Measurements from ENCODE around the gene HNRNPA1. TPM values are rescaled to one million over a fixed set of nuclear protein-coding genes. Genes with fewer than 3 reads are reported as not detected.

HNRNPA1 gene
- total and polyA plus RNA-seq, 9 of the 15 experiments (the other 6 are each of a cell fraction or from before 2014, with no cell fraction given), result 1,166 to 2,703 (median 1,815) TPM

DNA sequence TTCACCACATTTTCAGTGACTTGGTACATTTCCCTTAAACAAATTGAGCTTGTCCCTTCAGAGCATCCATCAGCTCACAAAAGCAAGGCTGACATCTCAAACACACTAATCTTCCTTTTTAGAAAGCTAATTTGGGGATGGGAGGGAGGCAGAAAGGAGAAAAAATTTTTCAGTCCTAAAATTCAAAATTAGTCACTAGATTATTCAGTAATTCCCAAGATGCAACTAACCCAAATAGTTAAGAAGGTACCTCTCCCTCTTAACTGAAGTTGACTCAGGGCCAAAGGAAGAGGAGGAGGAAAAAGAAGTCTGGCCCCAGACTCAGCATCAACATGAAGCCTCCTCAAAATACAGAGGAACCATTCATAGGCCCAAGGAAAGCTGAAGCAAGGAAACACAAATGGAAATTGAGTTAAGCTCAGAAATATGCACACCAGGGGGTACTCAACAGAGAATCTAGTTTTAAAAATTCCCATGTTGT, 22.3 kb upstream of the HNRNPA1 start:
- H3K4me3 ChIP-seq, result peak overlapping the region; percentile 38; the same call in 1 of the 2 replicates
- no peaks in the 10 kb centered on the region for H3K9me3 ChIP-seq (replicated peaks; ENCODE audit: control insufficient read depth, insufficient read depth, low read depth, low read length)
- peaks cover 24 to 38% of the 10 kb centered on the region in 2 experiments for H3K4me1 ChIP-seq (replicated peaks in 1 of 2; ENCODE audit: control insufficient read depth in 2 of 2, insufficient read depth in 2 of 2, low read length in 2 of 2)
- peaks cover 75% of the 10 kb centered on the region for H3K79me2 ChIP-seq (ENCODE audit: control insufficient read depth, insufficient read depth, low read length)
- POLR2A ChIA-PET, result interaction anchor here (0.7 to 2.5 kb wide), 8 partner anchors 12 to 100 kb away, joined by 3 to 20 read pairs (median 6); partner anchors contain the start of genes CBX5 and HNRNPA1
- H3K9me1 ChIP-seq (ENCODE audit: control insufficient read depth, insufficient read depth, low read length), result no peaks in the 10 kb centered on the region
- intact Hi-C loops (cut with micrococcal nuclease), result no loop called here
- no peak overlapping the region for H2AFZ ChIP-seq (ENCODE audit: low read depth, low read length)
- FAIRE-seq, result no peak
- peak overlapping the region; percentile 47 for H3K4me2 ChIP-seq (ENCODE audit: insufficient read depth, low read length)
- H4K20me1 ChIP-seq (replicated peaks; ENCODE audit: control insufficient read depth, insufficient read depth, low read length), result no peaks in the 10 kb centered on the region
- no TSS peak for BruUV-seq (replicated peaks)
- no peaks in the 10 kb centered on the region for H3K27me3 ChIP-seq (ENCODE audit: control insufficient read depth in 2 of 2, insufficient read depth in 2 of 2, low read length in 2 of 2)
- ATAC-seq, result no peak
- peak overlapping the region; percentile 79; the same call in 2 of the 3 replicates for H3K27ac ChIP-seq (ENCODE audit: extremely low read depth, low read depth, low read length)
- CTCF ChIA-PET (ENCODE audit: low intra/inter-chr PET ratio), result no interaction called here
- in situ Hi-C loops (cut with MboI), result no loop called here
- peak in 1 of 4 experiments; percentile 10 for DNase-seq (ENCODE audit: extremely low read depth in 1 of 4, low spot score in 3 of 4)
- peak overlapping the region in 1 of 2 experiments; percentile 79; a peak in 2 of 4 replicates for H3K9ac ChIP-seq (ENCODE audit: insufficient read depth in 1 of 2, low read depth in 2 of 2, low read length in 2 of 2)
- H3K36me3 ChIP-seq (ENCODE audit: control insufficient read depth, insufficient read depth, low read length), result peaks cover 34% of the 10 kb centered on the region
- TF ChIP-seq ZNF239 (CRISPR knock-in tag; IDR thresholded peaks at IDR 0.05) (no peak), ZNF197 (CRISPR knock-in tag; IDR thresholded peaks at IDR 0.05; ENCODE audit: low read depth) (no peak), ARID1B (IDR thresholded peaks at IDR 0.05) (no peak), ZEB2 (IDR thresholded peaks at IDR 0.05) (no peak), CBX1 (IDR thresholded peaks at IDR 0.05; ENCODE audit: low read depth) (no peak), SMAD2 (IDR thresholded peaks at IDR 0.05; ENCODE audit: low read depth, low read length) (no peak), ELF1 (tag; IDR thresholded peaks at IDR 0.05) (no peak; the same call in 1 of the 2 replicates), ZNF785 (CRISPR knock-in tag; IDR thresholded peaks at IDR 0.05) (no peak), TCF7L2 (IDR thresholded peaks at IDR 0.05; ENCODE audit: low read depth, low read length) (no peak), ELF2 (CRISPR knock-in tag; IDR thresholded peaks at IDR 0.05) (no peak), ZNF316 (IDR thresholded peaks at IDR 0.05) (no peak), XRCC5 (IDR thresholded peaks at IDR 0.05; ENCODE audit: low read depth, low read length) (no peak)
- TF ChIP-seq, protein P1, sequence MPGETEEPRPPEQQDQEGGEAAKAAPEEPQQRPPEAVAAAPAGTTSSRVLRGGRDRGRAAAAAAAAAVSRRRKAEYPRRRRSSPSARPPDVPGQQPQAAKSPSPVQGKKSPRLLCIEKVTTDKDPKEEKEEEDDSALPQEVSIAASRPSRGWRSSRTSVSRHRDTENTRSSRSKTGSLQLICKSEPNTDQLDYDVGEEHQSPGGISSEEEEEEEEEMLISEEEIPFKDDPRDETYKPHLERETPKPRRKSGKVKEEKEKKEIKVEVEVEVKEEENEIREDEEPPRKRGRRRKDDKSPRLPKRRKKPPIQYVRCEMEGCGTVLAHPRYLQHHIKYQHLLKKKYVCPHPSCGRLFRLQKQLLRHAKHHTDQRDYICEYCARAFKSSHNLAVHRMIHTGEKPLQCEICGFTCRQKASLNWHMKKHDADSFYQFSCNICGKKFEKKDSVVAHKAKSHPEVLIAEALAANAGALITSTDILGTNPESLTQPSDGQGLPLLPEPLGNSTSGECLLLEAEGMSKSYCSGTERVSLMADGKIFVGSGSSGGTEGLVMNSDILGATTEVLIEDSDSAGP (CRISPR knock-in tag; IDR thresholded peaks at IDR 0.05), result no peak
- TF ChIP-seq, protein P2, sequence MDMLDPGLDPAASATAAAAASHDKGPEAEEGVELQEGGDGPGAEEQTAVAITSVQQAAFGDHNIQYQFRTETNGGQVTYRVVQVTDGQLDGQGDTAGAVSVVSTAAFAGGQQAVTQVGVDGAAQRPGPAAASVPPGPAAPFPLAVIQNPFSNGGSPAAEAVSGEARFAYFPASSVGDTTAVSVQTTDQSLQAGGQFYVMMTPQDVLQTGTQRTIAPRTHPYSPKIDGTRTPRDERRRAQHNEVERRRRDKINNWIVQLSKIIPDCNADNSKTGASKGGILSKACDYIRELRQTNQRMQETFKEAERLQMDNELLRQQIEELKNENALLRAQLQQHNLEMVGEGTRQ (CRISPR knock-in tag; IDR thresholded peaks at IDR 0.05), result no peak
- TF ChIP-seq, protein P3, sequence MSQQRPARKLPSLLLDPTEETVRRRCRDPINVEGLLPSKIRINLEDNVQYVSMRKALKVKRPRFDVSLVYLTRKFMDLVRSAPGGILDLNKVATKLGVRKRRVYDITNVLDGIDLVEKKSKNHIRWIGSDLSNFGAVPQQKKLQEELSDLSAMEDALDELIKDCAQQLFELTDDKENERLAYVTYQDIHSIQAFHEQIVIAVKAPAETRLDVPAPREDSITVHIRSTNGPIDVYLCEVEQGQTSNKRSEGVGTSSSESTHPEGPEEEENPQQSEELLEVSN (IDR thresholded peaks at IDR 0.05; ENCODE audit: borderline replicate concordance in 1 of 2, extremely low read depth in 1 of 2, insufficient read depth in 1 of 2, insufficient read length in 1 of 2, low read depth in 1 of 2, low read length in 1 of 2, poor library complexity in 1 of 2, severe bottlenecking in 1 of 2), result no peak
- TF ChIP-seq, protein P4, sequence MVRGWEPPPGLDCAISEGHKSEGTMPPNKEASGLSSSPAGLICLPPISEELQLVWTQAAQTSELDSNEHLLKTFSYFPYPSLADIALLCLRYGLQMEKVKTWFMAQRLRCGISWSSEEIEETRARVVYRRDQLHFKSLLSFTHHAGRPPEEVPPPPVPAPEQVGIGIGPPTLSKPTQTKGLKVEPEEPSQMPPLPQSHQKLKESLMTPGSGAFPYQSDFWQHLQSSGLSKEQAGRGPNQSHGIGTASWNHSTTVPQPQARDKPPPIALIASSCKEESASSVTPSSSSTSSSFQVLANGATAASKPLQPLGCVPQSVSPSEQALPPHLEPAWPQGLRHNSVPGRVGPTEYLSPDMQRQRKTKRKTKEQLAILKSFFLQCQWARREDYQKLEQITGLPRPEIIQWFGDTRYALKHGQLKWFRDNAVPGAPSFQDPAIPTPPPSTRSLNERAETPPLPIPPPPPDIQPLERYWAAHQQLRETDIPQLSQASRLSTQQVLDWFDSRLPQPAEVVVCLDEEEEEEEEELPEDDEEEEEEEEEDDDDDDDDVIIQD (CRISPR knock-in tag; IDR thresholded peaks at IDR 0.05), result no peak

Measured in K562 (cell line).